Stimulated activated CD4-positive, alpha-beta T cell treated with anti-CD3 and anti-CD28 coated beads, Interleukin-1b, Interleukin-23, amount 100 ng/mL, for 4 hours (primary cell): ENCODE measurements around the gene PLSCR3.

Experiments used
- DNase-seq, 2 donors: peaks; one replicate each; pipeline ENCODE4 v3.0.0-alpha.2; 2020; ENCODE audit warnings: low read depth in 2 of 2

The PLSCR3 gene

DNA sequence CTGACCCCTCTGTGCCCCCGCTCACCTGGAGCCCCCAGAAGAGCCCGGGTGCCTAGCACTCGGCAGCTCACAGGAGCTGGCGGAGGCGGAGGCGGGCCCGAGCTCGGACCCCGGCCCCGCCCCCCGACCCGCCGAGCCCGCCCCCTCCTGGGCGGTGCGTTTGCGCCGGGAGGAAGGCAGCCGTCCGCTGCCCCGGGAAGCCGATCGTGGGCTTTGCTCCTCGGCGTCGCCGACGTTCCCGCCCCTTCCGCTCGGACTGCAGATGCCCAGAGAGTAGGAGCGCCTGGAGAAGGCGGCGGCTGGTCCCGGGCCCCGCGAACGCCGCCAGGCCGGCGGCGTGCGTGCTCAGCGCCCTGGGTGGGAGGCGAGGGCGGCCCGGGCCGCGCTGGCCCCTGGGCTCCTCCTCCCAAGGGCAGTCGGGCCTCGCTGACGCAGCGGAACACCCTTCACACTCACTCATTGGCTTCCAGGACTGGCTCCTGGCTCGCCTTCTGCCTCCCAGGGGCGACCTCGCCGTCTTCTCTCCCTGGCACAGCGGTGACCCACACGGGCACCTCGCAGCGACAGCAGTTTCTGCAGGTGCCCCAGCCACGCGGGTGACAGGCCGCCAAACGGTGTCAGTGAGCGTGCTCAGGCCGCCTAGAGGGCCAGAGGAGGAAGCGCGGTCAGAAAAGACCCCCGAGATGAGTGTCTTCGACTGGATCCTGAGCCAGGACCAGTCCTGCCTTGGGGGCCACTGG lies at the start of gene PLSCR3:
Gene PLSCR3, minus strand, starts transcription at position 74 of the 740 bp plus-strand sequence. CDS start 415 bp downstream, outside the sequence.
- peak; percentile 73 to 87 for DNase-seq

DNA sequence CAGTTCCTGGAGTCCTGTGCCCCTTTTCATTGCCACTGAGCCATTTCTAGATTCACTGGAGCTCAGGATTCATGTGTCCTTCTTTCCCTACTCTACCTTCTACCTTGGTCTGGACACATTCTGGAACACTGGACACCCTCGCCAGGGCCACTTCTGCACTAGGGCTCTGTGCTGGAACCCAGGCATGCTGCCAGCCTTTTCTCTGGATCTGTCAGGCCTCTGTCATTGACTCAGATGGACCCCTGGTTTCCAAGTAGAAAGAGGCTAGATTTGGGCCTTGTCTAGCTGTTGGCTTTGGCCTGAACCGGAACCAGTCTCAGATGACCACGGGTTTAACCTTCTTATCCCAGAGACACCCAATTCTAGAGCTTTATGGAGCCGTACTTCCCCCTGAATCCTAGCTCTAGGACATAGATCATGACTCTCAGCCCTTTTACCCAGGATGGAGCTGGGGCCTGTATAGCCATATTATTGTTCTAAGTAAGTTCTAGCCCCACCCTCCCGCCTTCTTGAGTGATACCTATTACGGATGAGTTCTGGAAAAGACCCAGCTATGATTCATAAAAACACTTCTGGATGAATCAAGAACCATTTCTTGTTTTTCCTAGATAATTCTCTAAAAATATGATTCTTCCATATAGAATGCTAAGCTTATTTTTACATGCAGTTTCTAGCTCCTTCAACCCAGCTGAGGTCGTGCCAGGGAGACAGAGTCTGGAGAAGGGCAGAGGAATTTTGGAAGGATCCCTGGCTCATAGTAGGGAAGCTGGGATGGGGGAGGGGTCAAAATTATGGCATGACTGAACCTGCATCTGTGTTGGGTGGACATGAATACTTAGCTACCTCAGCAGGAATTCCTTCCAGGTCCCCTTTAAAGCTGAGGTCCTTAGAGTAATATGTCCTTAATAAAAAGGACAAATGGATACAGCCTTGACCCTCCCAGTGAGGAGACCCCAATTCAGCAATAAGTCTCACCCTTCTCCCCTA lies 49.5 kb upstream of the PLSCR3 start:
- DNase-seq: no peak

DNA sequence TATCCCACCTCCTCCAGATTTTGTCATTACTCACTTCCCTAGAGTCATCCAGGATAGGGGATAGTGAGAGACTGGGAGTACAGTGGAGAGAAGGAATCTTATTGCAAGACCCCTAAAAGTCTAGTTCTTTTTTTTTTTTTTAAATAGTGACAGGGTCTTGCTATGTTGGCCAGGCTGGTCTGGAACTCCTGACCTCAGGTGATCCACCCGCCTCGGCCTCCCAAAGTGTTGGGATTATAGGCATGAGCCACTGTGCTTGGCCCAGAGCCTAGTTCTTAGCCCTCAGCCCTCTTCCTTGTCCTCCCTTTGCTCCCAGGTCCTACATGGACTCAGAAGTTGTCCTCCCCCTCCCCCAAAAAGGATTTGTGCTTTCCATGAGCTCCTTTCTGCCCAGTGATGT lies 47.8 kb upstream of the PLSCR3 start:
- no peak for DNase-seq

- no peak for DNase-seq
These were observed 46.9 kb upstream of the PLSCR3 start for GRCh38 chr17:7441266-7441665.

- DNase-seq: no peak
These were observed 46.5 kb upstream of the PLSCR3 start for GRCh38 chr17:7440834-7441195.

DNA sequence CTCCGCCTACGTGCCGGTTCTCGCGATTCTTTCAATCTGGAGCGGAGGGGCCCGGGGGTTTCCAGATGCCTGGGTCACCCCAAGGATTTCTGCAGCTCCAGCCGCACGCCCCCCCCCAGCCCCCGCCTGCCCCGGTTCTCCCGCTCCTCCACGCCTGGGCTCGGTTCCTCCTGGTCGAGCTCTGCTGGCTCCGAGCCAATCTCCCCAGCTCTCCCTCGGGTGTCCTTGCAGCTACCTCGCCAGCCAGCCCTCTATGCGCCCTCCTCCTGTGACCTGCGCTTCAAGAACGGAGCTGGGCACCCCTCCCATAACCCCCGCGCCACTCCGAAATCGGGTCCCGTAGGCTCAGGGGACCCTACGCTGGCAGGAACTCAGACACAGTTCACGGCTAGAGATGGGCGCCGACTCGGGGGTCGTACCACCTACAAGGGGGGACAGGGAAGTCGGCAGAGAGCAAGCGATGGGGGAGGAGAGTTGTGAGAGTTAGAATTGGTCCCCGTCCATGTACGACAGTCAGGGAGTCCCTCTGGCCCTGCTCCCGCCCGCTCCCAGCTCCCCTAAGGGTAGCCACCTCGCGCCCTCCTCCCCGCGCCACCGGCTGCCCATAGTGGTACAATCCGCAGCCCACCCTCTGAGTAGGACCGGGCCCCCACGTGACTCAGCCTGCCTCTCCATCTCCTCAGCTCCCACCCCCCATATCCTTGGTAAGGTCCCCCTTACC lies 45.9 kb upstream of the PLSCR3 start:
- DNase-seq: no peak

DNA sequence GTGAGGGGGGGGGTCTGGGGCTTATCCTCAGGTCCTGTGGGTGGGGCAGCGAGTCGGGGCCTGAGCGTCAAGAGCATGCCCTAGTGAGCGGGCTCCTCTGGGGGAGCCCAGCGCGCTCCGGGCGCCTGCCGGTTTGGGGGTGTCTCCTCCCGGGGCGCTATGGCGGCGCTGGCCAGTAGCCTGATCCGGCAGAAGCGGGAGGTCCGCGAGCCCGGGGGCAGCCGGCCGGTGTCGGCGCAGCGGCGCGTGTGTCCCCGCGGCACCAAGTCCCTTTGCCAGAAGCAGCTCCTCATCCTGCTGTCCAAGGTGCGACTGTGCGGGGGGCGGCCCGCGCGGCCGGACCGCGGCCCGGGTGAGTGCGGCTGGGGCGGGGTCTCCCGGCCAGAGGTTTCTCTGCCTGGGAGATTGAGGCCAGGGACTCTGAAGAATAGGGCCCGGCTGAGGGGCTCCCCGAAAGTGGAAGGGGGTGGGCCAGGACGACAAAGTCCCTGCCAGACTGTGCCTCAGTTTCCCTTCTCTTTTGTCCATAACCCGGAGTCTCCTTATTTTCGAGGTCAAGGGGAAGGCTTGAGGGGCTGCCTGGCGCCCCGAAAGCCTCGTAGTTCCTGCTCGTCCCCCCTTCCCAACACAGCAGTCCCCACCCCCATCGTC lies 45.3 kb upstream of the PLSCR3 start, which contains the start of gene FGF11:
Gene FGF11, plus strand, starts transcription at position 51 of the 651 bp plus-strand sequence. Its CDS starts 109 bp downstream, at position 160.
- no peak for DNase-seq

GRCh38 chr17:7438656-7439460 lies 44.5 kb upstream of the PLSCR3 start:
- no peak for DNase-seq

- peak; percentile 49 to 69 for DNase-seq
These were observed 43.8 kb upstream of the PLSCR3 start for GRCh38 chr17:7437950-7438614.

DNA sequence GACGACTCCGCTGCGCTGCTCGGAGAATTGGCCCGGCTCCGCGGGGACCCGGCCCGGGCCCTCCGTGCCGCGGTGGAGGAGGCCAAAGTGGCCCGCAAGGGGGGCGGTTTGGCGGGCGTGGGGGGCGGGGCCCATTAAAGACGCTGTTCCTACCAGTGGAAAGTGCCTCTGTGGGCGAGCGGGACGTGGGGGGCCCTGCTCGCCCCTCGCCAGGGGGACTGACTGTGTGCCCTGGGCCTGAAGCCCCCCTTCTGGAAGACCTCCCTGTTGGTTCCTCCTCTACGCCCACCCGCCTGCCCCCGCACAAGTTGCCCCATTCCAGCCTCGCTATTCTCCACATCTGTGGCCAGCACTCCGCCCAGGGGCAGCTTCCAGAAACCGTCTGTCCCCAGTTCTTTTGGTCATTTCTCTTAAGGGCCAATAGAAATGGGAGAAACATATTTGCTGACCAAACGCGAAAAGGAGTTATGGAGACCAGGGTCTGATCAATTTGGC lies 43.1 kb upstream of the PLSCR3 start:
- no peak for DNase-seq

DNA sequence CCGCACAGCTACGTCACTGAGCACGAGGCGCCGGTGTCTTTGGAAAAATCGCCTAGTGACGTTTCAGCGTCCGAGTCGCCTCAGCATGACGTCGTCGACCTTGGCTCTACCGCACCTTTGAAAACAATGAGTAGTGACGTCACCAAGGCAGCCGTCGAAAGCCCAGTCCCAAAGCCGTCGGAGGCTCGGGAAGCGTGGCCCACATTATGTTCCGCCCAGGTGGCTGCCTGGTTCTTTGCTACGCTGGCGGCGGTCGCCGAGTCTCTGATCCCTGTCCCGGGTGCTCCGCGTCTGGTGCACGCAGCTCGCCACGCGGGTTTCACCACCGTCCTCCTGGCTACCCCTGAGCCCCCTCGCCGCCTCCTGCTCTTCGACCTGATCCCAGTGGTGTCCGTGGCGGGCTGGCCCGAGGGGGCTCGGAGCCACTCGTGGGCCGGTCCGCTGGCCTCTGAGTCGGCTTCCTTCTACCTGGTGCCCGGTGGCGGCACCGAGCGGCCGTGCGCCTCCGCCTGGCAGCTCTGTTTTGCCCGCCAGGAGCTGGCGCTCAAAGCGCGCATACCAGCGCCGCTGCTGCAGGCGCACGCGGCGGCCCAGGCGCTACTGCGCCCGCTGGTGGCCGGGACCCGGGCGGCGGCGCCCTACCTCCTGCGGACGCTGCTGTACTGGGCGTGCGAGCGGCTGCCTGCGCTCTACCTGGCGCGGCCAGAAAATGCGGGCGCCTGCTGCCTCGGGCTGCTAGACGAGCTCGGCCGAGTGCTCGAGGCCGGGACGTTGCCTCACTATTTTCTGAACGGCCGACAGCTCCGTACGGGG lies 42.4 kb upstream of the PLSCR3 start:
- DNase-seq: peak; percentile 71 to 77

- DNase-seq: peak; percentile 38 to 45
These were observed 41.6 kb upstream of the PLSCR3 start for GRCh38 chr17:7435676-7436555.

DNA sequence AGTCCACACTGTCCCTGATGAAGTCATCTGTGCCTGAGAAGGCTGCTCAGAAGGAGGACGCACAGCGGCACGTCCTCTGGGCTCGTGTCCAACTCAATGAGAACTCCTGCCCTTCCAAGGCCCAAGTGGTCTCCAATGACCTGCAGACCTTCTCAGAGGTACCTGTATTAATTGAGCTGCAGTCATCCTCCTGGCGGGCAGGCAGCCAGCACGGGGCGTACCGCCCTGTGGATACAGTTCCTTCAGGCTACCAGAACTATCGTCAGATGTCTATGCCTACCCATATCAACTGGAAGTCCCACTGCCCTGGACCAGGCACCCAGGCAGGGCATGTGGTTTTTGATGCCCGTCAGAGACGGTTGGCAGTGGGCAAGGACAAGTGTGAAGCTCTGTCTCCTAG lies 38.0 kb upstream of the PLSCR3 start:
- DNase-seq: no peak

- no peak for DNase-seq
These were observed 36.9 kb upstream of the PLSCR3 start for GRCh38 chr17:7431231-7431630.

DNA sequence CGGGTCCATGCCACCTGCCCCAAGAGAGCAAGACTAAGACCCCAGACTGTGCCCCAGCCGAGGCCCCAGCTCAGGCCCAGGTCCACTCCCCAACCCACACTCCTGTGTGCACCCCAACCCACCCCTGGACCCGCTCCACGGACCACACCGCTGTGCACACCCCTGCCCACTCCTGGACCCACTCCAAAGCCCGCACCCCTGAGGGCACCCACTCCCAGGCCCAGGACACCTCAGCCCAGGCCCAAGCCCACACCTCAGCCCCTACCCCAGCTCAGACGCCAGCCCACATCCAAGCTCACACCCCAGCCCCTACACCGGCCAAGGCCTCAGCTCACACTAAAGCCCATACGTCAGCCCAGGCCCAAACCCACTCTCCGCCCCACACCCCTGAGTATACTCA lies 35.4 kb upstream of the PLSCR3 start:
- DNase-seq: no peak

DNA sequence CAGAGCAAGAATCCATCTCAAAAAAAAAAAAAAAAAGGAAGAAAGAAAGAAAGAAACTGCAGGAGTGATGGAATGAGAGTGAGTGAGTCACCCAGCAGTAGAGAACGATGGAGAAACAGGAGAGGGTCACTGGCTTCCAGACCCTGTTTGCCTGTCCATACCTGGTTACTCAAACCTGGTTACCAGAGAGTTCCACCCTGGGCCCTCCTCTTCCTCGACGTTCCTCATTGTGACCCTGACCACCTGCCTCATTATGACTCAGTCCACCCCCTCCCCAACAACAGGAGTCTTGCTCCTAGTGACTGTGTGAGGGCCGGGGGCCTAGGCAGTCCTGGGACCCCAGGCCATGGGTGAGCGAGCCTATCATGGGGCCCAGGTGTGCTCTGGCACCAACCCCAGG lies 34.2 kb upstream of the PLSCR3 start, which contains the start of gene SPEM3:
Gene SPEM3, plus strand, starts transcription at position 301 of the 400 bp plus-strand sequence. Its CDS starts 46 bp downstream, at position 347.
- no peak for DNase-seq

- no peak for DNase-seq
These were observed 33.2 kb upstream of the PLSCR3 start for GRCh38 chr17:7427549-7427948.
